GM19240 (cell line): ENCODE data around the gene MCF2L.

Experiments used
- DNase-seq: peaks from one replicate; pipeline ENCODE4 v3.0.0; 2011; ENCODE audit warnings: low spot score; ENCODE audit not compliant: insufficient read length

MCF2L gene

DNA sequence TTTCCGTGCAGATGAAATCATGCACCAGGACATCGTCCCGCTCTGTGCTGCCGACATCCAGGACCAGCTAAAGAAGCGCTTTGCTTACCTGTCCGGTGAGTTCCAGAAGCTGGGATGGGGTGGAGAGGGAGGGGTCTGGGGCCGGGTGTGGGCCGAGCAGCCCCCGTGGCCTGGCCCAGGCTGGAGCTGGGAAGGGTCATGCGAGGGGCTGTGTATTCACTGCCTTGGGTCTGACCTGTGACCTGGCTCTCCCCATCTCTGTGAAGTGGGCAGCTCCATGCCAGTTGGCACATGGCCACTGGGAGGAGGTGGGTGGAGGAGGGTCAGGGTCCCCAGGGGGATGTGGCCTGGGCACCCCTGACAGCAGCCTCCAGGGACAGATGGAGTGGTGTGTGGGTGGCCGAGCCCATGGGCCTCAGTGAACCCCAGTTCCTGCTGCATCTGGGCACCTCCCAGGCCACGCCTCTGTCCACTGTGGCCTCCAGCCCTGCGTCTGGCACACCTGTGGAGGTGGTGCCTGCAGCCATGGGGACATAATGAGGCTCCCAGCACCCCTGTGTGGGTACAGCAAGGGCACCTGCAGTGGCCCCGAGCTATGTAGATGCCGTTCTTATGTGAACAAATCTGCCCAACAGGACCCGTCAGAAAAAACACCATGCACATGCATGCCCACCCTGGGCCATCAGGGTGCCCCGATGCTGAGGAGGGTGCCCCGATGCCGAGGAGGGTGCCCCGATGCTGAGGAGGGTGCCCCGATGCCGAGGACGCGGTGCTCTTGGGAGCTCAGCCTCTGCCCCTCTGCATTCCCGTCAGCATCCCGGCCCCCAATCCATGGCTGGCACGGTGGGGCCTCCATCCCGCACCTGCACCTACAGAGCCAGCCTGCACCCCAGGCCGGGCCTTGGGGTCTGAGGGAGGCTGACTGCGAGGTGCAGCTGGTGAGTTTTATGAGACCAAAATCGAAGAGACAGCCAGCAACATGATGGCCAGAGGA is 46.0 kb downstream of the MCF2L start:
- DNase-seq = no peak

DNA sequence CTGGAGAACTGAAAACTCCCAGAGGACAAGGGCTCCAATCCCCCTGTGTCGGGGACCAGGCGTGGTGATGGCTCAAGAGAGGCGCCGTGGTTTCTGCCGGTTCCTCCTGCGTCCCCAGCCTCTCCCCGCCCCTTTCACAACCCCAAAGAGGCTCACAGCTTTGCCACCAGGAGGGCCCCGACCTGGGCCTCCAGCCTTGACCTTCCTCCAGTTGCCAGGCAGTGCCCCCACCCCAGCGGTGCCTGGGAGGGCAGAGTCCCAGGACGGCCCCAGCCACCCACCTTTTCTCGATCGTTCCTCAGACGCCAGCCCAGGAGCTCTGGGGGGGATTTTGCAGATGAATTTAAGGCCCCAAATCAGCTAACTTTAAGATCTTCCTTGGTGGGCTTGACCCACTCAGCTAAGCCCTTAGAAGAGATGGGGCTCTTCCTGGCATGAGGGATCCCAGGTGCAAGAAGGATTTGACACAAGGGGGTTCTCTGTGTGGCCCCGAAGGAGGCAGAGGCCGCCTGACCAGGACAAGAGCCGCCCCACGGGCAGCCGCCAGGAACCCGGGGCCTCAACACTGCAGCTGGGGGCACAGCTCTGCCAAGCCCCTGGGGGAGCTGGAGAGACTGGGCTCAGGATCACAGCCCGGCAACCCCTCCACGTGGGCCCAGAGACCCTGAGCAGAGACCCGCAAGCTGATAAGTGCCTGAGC is 47.0 kb downstream of the MCF2L start:
- no peak for DNase-seq

- DNase-seq = no peak
These were observed 47.7 kb downstream of the MCF2L start for GRCh38 chr13:113016526-113017295.

DNA sequence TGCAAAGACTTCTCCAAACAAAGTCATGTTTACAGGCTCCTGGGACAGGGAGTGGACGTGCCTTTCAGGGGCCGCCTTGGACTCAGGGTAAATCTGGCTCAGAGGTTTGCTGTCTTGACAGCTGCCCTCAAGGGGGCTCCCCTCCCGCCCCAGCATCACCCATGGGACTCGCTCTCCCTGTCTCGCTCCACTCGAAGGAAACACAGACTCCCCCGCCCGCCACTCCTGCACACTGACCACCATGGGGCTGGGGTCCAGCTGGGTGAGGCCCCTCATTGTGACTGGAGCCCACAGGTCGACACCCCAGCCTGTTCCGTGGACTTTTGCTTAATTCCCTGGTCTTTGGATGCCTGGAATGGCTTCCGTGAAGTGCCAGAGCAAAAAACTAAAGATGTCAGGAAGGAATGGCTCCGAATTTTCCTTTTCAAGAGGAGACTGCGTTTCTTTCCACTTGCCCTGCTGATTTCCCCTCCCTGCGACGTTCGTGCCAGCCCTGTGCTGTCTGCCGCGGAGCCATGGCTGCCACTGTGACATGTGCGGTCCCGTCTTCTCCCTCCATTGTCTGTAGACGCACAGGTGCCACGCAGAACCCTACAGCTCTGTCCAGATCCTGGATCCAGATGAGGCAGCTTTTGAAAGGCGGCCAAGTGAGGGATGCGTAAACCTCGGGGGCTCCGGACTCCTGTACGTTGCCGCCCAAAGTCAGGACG is 48.6 kb downstream of the MCF2L start:
- DNase-seq = no peak

DNA sequence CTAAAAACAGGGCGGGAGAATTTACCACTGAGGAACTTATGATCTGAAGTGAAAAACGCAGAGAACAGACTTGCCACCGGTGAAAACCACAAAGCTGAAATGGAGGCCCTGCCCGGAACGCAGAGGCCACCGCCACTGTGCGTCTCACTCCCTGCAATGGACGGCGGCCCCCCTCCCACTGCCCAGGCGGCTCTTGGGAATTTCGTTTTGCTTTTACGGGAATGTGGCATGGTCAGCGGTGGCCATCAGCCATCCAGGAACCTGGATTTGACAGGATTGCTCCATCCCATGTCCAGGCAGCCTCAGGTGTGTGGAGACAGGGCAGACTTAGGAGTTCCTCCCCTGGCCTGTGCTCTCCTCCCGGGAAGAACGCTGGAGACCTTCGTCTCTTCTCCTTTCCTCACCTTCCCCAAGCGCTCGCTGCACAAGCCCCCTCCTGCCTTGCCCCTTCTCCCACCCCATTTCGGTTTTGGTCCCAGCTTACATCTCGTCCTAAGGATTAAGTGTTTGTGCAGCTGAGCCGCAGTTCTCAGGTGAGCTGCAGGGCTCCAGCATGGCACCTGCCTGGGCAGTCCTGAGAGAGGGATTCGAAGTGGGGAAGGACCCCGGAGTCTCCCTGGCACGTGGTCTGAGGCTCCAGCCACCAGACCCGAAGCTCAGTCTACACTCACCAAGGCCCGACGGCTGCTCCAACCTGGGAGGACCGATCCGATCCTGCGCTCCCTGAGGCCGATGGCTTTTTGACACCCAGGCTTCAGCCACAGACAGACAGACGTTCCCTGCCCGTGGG is 49.9 kb downstream of the MCF2L start:
- no peak for DNase-seq

GRCh38 chr13:113020323-113021080 is 51.5 kb downstream of the MCF2L start:
- DNase-seq = no peak

DNA sequence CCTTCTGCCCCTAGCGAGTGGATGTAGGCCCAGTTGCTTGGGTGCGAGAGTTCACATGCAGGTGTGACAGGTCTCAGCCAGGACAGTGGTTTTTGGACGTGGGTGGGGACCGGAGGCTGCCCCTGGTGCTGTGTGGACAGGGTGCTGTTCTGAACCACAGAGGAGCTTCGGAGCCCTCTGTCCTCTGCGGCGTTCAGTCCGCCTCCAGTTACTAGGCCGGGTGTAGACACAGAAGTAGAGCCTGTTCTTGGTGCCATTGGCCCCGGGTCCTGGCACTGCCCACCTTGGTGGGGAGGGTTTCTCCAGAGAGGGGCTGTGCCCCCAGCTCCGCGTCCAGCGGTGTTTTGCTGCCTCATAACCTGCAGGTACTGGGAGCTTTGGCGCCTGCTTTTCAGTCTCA is 52.4 kb downstream of the MCF2L start:
- DNase-seq = no peak

- DNase-seq = no peak
These were observed 52.8 kb downstream of the MCF2L start for GRCh38 chr13:113021811-113022210.

DNA sequence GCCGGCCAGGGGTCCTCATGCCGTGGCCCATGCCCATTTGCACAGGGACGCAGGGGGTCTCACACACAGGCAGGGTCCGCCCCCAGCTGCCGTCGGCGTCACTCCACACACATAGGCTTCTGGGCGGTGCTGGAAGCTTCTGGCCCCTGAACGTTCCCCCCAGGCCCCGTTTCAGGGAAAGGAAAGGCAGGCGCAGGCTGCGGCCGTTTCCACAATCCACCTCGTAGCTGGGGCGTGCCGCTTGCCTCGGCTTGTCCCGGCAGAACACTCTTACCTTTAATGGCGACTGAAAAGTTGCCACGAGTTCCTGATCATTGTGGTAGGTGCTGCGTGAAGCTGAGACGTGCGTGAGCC is 53.4 kb downstream of the MCF2L start:
- no peak for DNase-seq

DNA sequence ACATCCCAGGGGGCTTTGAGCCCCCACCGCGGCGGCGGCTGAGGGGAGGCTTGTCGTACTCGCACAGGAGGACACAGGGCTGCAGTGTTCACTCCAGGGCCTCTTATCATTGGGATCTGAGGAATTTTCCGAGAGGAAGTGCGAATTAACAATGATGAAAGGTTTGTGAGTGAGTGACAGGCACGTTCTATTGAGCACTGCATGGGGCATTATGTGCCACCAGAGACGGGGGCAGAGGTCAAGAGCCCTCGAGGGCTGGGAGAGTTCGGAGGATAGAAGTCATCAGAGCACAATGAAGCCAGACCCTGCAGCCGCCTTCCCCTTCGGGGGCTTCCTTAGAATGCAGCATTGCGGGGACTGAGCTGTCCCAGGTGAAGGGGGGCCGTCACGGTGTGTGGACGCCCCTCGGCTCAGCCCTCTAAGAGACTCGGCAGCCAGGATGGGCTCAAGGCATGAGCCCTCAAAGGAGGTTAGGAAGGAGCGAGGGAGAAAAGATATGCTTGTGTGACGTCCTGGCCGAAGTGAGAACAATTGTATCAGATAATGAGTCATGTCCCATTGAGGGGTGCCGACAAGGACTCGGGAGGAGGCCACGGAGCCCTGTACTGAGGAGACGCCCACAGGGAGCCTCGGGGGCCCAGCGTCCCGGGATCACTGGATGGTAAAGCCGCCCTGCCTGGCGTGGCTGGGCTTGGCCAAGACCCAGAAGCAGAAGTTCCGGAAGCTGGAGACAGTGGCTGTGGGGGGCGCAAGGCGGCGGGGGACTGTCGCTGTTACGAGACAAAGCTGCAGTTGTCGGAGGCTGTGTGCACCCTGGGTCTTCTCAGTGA is 53.9 kb downstream of the MCF2L start:
- DNase-seq = no peak

DNA sequence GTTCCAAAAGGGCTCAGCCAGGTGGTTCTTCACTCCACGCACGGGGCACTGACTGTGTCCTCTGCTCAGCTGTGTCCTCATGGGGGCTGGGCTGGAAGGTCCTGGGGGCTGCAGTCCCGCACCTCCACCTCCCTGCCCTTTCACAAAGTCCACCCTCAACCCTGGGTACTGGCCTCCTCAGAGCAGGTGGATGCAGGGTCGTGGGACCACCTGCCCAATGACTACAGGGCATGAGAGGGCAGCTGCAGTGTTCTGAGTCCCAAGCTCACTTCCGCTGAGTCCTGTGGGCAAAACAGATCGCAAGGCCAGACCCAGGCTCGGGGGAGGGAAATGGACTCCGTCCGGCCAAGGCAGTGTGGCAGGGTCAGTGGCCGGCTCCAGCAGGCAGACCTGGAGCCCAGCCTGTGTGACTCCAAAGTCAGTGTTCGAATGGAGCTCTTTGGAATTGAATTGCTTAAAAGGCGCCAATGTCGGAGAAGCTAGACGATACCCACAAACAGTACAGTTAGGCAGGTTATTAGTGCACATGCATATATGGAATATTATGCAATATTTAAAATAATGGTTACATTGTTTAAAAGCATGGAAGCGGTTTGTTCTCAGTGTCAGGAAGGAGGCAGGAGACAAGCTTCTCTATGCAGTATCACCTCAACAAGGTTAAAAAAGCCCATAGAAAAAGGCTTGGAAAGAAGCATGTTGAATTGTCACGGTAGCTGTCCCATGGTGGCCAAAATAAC is 54.8 kb downstream of the MCF2L start:
- no peak for DNase-seq

DNA sequence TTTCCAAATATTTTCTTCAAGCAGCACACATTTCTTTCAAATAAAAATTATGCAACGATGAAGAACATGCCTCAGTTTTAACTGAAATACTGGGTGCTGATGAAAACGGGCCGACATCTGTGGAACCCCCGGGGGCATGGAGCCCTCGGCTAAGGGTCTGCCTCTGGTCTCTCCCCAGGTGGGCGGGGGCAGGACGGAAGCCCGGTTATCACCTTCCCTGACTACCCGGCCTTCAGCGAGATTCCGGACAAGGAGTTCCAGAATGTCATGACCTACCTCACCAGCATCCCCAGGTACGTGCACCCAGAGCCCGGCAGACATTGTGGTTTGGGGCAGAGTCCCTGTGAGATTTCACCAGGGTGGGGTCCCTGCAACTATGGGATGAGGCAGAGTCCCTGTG is 55.5 kb downstream of the MCF2L start:
- DNase-seq = no peak

DNA sequence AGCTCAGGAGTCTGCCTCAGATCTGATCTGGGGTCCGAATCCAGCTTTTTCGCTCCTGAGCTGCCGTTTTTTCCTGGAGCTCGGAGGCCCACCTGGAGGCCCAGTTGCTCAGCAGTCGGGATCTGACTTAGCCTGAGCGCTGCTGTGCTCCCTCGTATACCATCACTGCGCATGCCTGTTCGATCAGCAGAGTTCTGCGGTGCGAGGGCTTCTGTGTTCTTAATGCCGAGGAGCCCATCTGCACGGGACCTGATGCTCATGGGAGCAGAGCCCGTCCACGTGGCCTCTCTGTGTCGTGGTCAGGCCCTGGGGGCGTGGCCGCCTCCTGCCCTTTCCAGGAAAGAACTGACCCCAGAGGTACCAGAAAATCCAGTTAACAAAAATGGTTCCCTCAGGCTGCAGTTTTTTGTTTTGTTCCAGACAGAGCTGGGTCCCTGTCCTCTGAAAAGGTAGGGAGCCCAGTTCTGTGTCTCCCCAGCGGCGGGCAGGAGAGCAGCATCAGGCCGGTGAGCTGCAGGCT is 57.4 kb downstream of the MCF2L start:
- DNase-seq = no peak

DNA sequence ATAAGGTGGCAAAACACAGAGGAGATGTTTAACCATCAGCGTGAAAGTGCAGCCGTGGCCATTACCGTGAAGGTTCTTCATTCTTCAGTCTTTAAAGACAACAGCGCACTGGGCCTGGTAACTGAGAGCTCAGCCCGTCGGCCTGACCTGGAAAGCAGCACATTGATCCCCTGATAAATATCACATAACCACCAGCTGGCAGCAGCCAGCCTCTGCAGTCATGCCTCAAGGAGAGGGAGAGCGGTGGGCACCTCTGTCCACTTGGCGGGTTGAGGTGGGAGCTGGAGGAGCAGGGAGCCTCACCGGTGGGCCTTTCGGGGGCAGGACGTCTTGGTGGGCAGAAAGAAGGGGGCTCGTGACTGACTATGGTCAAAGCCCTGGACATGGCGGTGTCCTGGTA is 58.1 kb downstream of the MCF2L start:
- no peak for DNase-seq

DNA sequence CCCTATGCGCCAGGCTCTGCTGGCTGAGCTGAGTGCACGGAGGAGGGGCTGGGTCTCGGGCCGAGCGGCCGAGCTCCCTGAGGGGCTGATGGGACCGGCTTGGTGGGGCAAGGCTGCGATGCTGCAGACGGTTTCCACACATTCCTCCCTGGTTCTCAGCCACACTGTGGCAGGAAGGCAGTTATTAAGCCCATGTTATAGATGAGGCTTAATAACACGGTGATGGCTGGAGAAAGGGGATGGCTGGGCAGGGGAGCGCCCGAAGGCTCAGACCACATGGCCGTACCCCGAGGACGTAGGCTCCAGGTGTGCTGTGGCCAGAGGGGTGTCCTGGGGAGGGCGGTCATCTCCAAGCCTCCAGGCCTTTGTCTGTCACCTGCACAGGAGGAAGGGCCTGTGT is 58.6 kb downstream of the MCF2L start:
- no peak for DNase-seq

- no peak for DNase-seq
These were observed 59.5 kb downstream of the MCF2L start for GRCh38 chr13:113028336-113029060.

DNA sequence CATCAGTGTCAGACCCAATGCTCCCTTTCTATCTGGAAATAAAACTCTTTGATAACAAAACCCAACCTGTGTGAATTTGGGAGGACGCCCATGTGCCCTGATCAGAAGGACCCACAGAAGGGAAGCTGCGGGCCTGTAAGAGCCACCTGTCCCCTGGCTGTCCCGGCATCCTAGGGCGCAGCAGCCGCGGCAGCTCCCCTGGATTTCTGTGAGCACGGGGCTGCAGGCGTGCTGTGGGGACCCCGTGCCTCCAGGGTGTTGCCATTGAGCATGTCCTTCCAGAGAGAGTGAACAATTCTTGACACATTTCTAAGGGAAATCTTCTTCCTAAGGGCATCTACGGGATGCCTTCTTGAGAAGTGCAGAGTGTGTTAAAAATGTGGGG is 60.0 kb downstream of the MCF2L start:
- DNase-seq = no peak
